ENCODE data around the gene EMC9. TPM values are rescaled to one million over a fixed set of nuclear protein-coding genes. Genes with fewer than 3 reads are reported as not detected.
A peak's percentile ranks its signal among the peaks of the same experiment; 100 is the strongest.

Gene EMC9
- total and polyA plus RNA-seq, 10 of the 15 experiments (the other 5 are each of a cell fraction or from before 2014, with no cell fraction given) = 15.3 to 60.5 (median 30.3) TPM

GRCh38 chr14:24122898-24123297 is 18.5 kb downstream of the EMC9 start:
- H3K4me1 ChIP-seq (ENCODE audit: control insufficient read depth, insufficient read depth, low read length) = peaks cover 24% of the 10 kb centered on the region
- no peaks in the 10 kb centered on the region for H3K79me2 ChIP-seq (ENCODE audit: control insufficient read depth, insufficient read depth, low read length)
- no peak for ATAC-seq
- intact Hi-C loops (cut with micrococcal nuclease; ENCODE audit: unreplicated experiment) (no loop called here), in situ Hi-C loops (cut with MboI) (loop anchor here (25.0 kb wide), 1 partner anchor 811 kb away; the partner anchor contains the start of genes BCL2L2, PABPN1 and PPP1R3E)
- no peak for FAIRE-seq
- TF ChIP-seq CREB1 (IDR thresholded peaks at IDR 0.05; ENCODE audit: low read depth) = no peak
- no peak for TF ChIP-seq SMC3 (IDR thresholded peaks at IDR 0.05; ENCODE audit: borderline replicate concordance, low read length)
- TF ChIP-seq MLLT1 (IDR thresholded peaks at IDR 0.05) = no peak
- TF ChIP-seq TCF3 (IDR thresholded peaks at IDR 0.05; ENCODE audit: borderline replicate concordance, insufficient read depth, low read depth, low read length) = no peak
- no peak for TF ChIP-seq EED (IDR thresholded peaks at IDR 0.05; ENCODE audit: low read depth)
- no peak for TF ChIP-seq MEF2A (IDR thresholded peaks at IDR 0.05; ENCODE audit: insufficient read depth, low read depth, low read length)
- TF ChIP-seq TARDBP (IDR thresholded peaks at IDR 0.05; ENCODE audit: borderline replicate concordance) = no peak
- no peak for TF ChIP-seq ZZZ3 (IDR thresholded peaks at IDR 0.05; ENCODE audit: control insufficient read depth, insufficient read length, low read depth)
- TF ChIP-seq IKZF1 (conservative IDR thresholded peaks at IDR 0.05) = no peak
- no peak for TF ChIP-seq JUNB (IDR thresholded peaks at IDR 0.05)
- no peaks in the 10 kb centered on the region for H3K27me3 ChIP-seq (replicated peaks in 1 of 2; ENCODE audit: control insufficient read depth in 2 of 2, insufficient read depth in 2 of 2, low read length in 1 of 2)
- CTCF ChIA-PET = interaction anchor here (0.7 kb wide), 1 partner anchor 8 kb away, joined by 5 read pairs; the partner anchor contains the start of genes DCAF11 and NRL
- RAD21 ChIA-PET (ENCODE audit: unreplicated experiment) = interaction anchor here (1.3 to 1.7 kb wide), 2 partner anchors 13 to 15 kb away, joined by 3 to 9 read pairs; partner anchors contain the start of gene PSME1
- WGBS (ENCODE audit: insufficient coverage, insufficient replicate concordance, low lambda C conversion rate, missing lambda C conversion rate) = 98% methylated on average over 8 of the region's 8 CpGs
- no peak overlapping the region for H2AFZ ChIP-seq (ENCODE audit: control insufficient read depth, low read depth, low read length)
- BruUV-seq (replicated peaks) = no TSS peak
- peak overlapping the region; percentile 46; the same call in 1 of the 2 replicates for H3K4me2 ChIP-seq (ENCODE audit: control insufficient read depth, insufficient read depth)
- H3K27ac ChIP-seq (ENCODE audit: control insufficient read depth, insufficient read depth) = peak overlapping the region; percentile 78
- H3K36me3 ChIP-seq (ENCODE audit: control insufficient read depth in 2 of 2, insufficient read depth in 2 of 2, low read length in 1 of 2) = peaks cover 13 to 18% of the 10 kb centered on the region in 2 experiments
- no peak overlapping the region; the same call in 1 of the 2 replicates for H3K9ac ChIP-seq (ENCODE audit: control insufficient read depth, insufficient read depth, low read length)
- SMC1A ChIA-PET (ENCODE audit: uncharacterized antibody, unreplicated experiment) = interaction anchor here (1.2 to 6.1 kb wide), 5 partner anchors 7 to 39 kb away, joined by 4 to 47 read pairs (median 7); partner anchors contain the start of genes DCAF11, IRF9 and NRL
- no peaks in the 10 kb centered on the region for H3K9me3 ChIP-seq (replicated peaks; ENCODE audit: control insufficient read depth, insufficient read depth, low read length)
- DNase-seq (ENCODE audit: low read depth, low spot score) = no peak
- no peaks in the 10 kb centered on the region for H4K20me1 ChIP-seq (ENCODE audit: control insufficient read depth, insufficient read depth)
- POLR2A ChIA-PET = interaction anchor here (2.5 to 17.1 kb wide), 3 partner anchors 7 to 23 kb away, joined by 12 to 276 read pairs (median 52); partner anchors contain the start of genes DCAF11, EMC9, FITM1 and NRL
- no peak overlapping the region for H3K4me3 ChIP-seq
